H9 (cell line): Measurements from ENCODE around the gene COL17A1. TPM values are rescaled to one million over a fixed set of nuclear protein-coding genes. Genes with fewer than 3 reads are reported as not detected.

Experiments
- DNase-seq: peaks from one replicate; pipeline ENCODE4 v3.0.0-alpha.2; 2017
- H2AFZ ChIP-seq: one replicate; pipeline ENCODE4 v1.6.1; 2013; ENCODE audit warnings: mild to moderate bottlenecking, low read length, control low read depth, moderate library complexity
- H2AK5ac ChIP-seq: 2 replicates; pipeline ENCODE4 v1.6.1; 2013; ENCODE audit warnings: low read length, control low read depth, mixed read lengths; ENCODE audit not compliant: insufficient read length
- H2BK120ac ChIP-seq: one replicate; pipeline ENCODE4 v1.6.1; 2013; ENCODE audit warnings: low read depth, mild to moderate bottlenecking, low read length, control low read depth, inconsistent platforms; ENCODE audit not compliant: poor library complexity, severe bottlenecking
- H2BK12ac ChIP-seq: 2 replicates; pipeline ENCODE4 v1.6.1; 2013; ENCODE audit warnings: low read length, control low read depth, mixed read lengths, low read depth; ENCODE audit not compliant: insufficient read length
- H2BK15ac ChIP-seq: 2 replicates; pipeline ENCODE4 v1.6.1; 2013; ENCODE audit warnings: low read depth, low read length, control low read depth
- H2BK20ac ChIP-seq: one replicate; pipeline ENCODE4 v1.6.1; 2013; ENCODE audit warnings: low read depth, mild to moderate bottlenecking, low read length, control low read depth, inconsistent platforms; ENCODE audit not compliant: poor library complexity, severe bottlenecking
- H2BK5ac ChIP-seq: 2 replicates; pipeline ENCODE4 v1.6.1; 2013; ENCODE audit warnings: low read length, control low read depth, mixed read lengths; ENCODE audit not compliant: insufficient read length
- H3K14ac ChIP-seq: 2 replicates; pipeline ENCODE4 v1.6.1; 2013; ENCODE audit warnings: low read length, control low read depth; ENCODE audit not compliant: insufficient read depth
- H3K18ac ChIP-seq: 2 replicates; pipeline ENCODE4 v1.6.1; 2013; ENCODE audit warnings: low read depth, mild to moderate bottlenecking, mixed read lengths, low read length, control low read depth; ENCODE audit not compliant: insufficient read length
- H3K23ac ChIP-seq: 2 replicates; pipeline ENCODE4 v1.6.1; 2013; ENCODE audit warnings: low read length, control low read depth, mixed read lengths, low read depth; ENCODE audit not compliant: insufficient read length
- H3K23me2 ChIP-seq: 2 replicates; pipeline ENCODE4 v1.6.1; 2013; ENCODE audit warnings: low read depth, mild to moderate bottlenecking, mixed read lengths, low read length, control low read depth; ENCODE audit not compliant: insufficient read length, poor library complexity, severe bottlenecking
- H3K27ac ChIP-seq: 2 replicates; pipeline ENCODE4 v1.5.1; 2013; ENCODE audit warnings: low read length, control low read depth, mixed read lengths, low read depth; ENCODE audit not compliant: insufficient read length
- H3K27me3 ChIP-seq: 2 replicates; pipeline ENCODE4 v1.6.1; 2013; ENCODE audit warnings: low read length, control low read depth, inconsistent platforms; ENCODE audit not compliant: insufficient read depth
- H3K4ac ChIP-seq: 2 replicates; pipeline ENCODE4 v1.6.1; 2013; ENCODE audit warnings: low read depth, mild to moderate bottlenecking, control low read depth, inconsistent platforms, low read length, moderate library complexity
- H3K4me1 ChIP-seq: 2 replicates; pipeline ENCODE4 v1.6.1; 2013; ENCODE audit warnings: low read length, control low read depth, inconsistent platforms; ENCODE audit not compliant: insufficient read depth
- H3K4me2 ChIP-seq: 2 replicates; pipeline ENCODE4 v1.6.1; 2013; ENCODE audit warnings: low read length, control low read depth, mixed read lengths; ENCODE audit not compliant: insufficient read length, insufficient read depth
- H3K56ac ChIP-seq: 2 replicates; pipeline ENCODE4 v1.6.1; 2013; ENCODE audit warnings: low read depth, mild to moderate bottlenecking, mixed read lengths, low read length, control low read depth; ENCODE audit not compliant: insufficient read length
- H3K79me1 ChIP-seq: 2 replicates; pipeline ENCODE4 v1.6.1; 2013; ENCODE audit warnings: low read depth, mild to moderate bottlenecking, moderate library complexity, low read length, control low read depth, inconsistent platforms; ENCODE audit not compliant: insufficient read depth, poor library complexity, severe bottlenecking
- H3K79me2 ChIP-seq: 2 replicates; pipeline ENCODE4 v1.6.1; 2013; ENCODE audit warnings: low read length, control low read depth, inconsistent platforms; ENCODE audit not compliant: insufficient read depth
- H3K9ac ChIP-seq: 2 replicates; pipeline ENCODE4 v1.6.1; 2013; ENCODE audit warnings: low read length, control low read depth, mixed read lengths; ENCODE audit not compliant: insufficient read length; ENCODE audit errors: extremely low read depth
- H3K9me3 ChIP-seq: one replicate; pipeline ENCODE4 v1.6.1; 2013; ENCODE audit warnings: low read depth, low read length, inconsistent platforms; ENCODE audit not compliant: control insufficient read depth
- H3T11ph ChIP-seq: one replicate; pipeline ENCODE4 v1.6.1; 2013; ENCODE audit warnings: mild to moderate bottlenecking, low read length, control low read depth, inconsistent platforms
- H4K20me1 ChIP-seq: one replicate; pipeline ENCODE4 v1.6.1; 2013; ENCODE audit not compliant: control insufficient read depth, insufficient read length, insufficient read depth
- H4K5ac ChIP-seq: 2 replicates; pipeline ENCODE4 v1.6.1; 2013; ENCODE audit warnings: low read depth, mild to moderate bottlenecking, mixed read lengths, low read length, control low read depth; ENCODE audit not compliant: insufficient read length
- H4K8ac ChIP-seq: replicated peaks from 2 replicates; pipeline ENCODE4 v1.6.1; 2013; ENCODE audit warnings: low read length, control low read depth, mixed read lengths, low read depth; ENCODE audit not compliant: insufficient read length
- H4K91ac ChIP-seq: 2 replicates; pipeline ENCODE4 v1.6.1; 2013; ENCODE audit warnings: low read depth, mild to moderate bottlenecking, moderate library complexity, mixed read lengths, low read length, control low read depth; ENCODE audit not compliant: insufficient read length
- H3K27ac Mint-ChIP-seq, 3 experiments: 2 replicates in 2 of 3; 3 replicates in 1 of 3; pipeline ENCODE4 v1.8.0; 2020 to 2021; ENCODE audit warnings: mixed read lengths in 3 of 3, mild to moderate bottlenecking in 1 of 3, moderate library complexity in 1 of 3
- H3K27me3 Mint-ChIP-seq: 2 replicates; pipeline ENCODE4 v1.8.0; 2021; ENCODE audit warnings: low read depth, mild to moderate bottlenecking, moderate library complexity, mixed read lengths
- H3K36me3 Mint-ChIP-seq, 3 experiments: 2 replicates in 2 of 3; 3 replicates in 1 of 3; pipeline ENCODE4 v1.8.0; 2020 to 2021; ENCODE audit warnings: low read depth in 3 of 3, mixed read lengths in 3 of 3; ENCODE audit not compliant: insufficient read depth in 1 of 3
- H3K4me1 Mint-ChIP-seq, 2 experiments: 2 replicates each; pipeline ENCODE4 v1.8.0; 2020; ENCODE audit warnings: mixed read lengths in 2 of 2
- H3K4me3 Mint-ChIP-seq, 2 experiments: 2 replicates in 1 of 2; 3 replicates in 1 of 2; pipeline ENCODE4 v1.8.0; 2020 to 2021; ENCODE audit warnings: mild to moderate bottlenecking in 2 of 2, mixed read lengths in 2 of 2, moderate library complexity in 1 of 2
- H3K9me3 Mint-ChIP-seq, 2 experiments: 2 replicates in 1 of 2; 3 replicates in 1 of 2; pipeline ENCODE4 v1.8.0; 2020; ENCODE audit warnings: mild to moderate bottlenecking in 2 of 2, mixed read lengths in 2 of 2, moderate library complexity in 1 of 2
- WGBS: extraction: QIAGEN DNeasy Blood & Tissue Kit; methylation state at CpG from one replicate; pipeline ENCODE4 v1.1.7; 2013; ENCODE audit warnings: missing lambda C conversion rate, low lambda C conversion rate, mixed read lengths; ENCODE audit not compliant: insufficient read length; ENCODE audit errors: extremely low coverage; 5-methylcytosine and 5-hydroxymethylcytosine counted together
- total RNA-seq: library from RNA; stranded (reverse); gene quantifications from 2 replicates; pipeline ENCODE4 v1.2.1, GENCODE V29; 2021
- TF ChIP-seq, protein P1 (sequence below): fragments of 200-600 bp; sonication (generic); conservative IDR thresholded peaks from 3 replicates; pipeline ENCODE4 v1.8.0; 2021; ENCODE audit warnings: antibody characterized with exemption, mild to moderate bottlenecking

COL17A1 gene
- total RNA-seq, 1 experiment from 2014 or later, result 1.9 TPM

GRCh38 chr10:104076743-104077160 is 8.9 kb downstream of the COL17A1 start:
- H3K23me2 ChIP-seq, result no peaks in the 10 kb centered on the region
- WGBS, result no CpG with 5 or more reads among the region's 3 CpGs
- peak; percentile 58 for DNase-seq

More at GRCh38 chr10:104076743-104077160, 8.9 kb downstream of the COL17A1 start:
- no peak overlapping the region for H3K27ac Mint-ChIP-seq
- H3K4me1 Mint-ChIP-seq, result peaks cover 14 to 16% of the 10 kb centered on the region in 2 experiments
- H3K9me3 Mint-ChIP-seq, result no peaks in the 10 kb centered on the region
- Histone ChIP-seq H3K14ac (no peak overlapping the region), H4K5ac (no peak overlapping the region), H3K79me1 (no peaks in the 10 kb centered on the region), H4K8ac (no peak overlapping the region), H2AFZ (no peak overlapping the region), H3K9me3 (no peaks in the 10 kb centered on the region), H3K23ac (no peak overlapping the region), H3K79me2 (no peaks in the 10 kb centered on the region), H3K56ac (no peak overlapping the region), H2BK5ac (no peak overlapping the region), H3K4me1 (peaks cover 4% of the 10 kb centered on the region; the same call in 1 of the 2 replicates), H3K9ac (no peak overlapping the region), H2BK120ac (peak overlapping the region; percentile 82), H2BK12ac (no peak overlapping the region), H4K20me1 (no peaks in the 10 kb centered on the region), H3K4me2 (no peak overlapping the region), H3K27ac (no peak overlapping the region), H3K18ac (peak overlapping the region; percentile 72), H3K27me3 (no peaks in the 10 kb centered on the region), H3K4ac (no peak overlapping the region), H2BK20ac (no peak overlapping the region), H4K91ac (no peak overlapping the region), H2AK5ac (no peak overlapping the region), H3T11ph (no peak overlapping the region), H2BK15ac (no peak overlapping the region)
- no peaks in the 10 kb centered on the region for H3K36me3 Mint-ChIP-seq
- H3K27me3 Mint-ChIP-seq, result no peaks in the 10 kb centered on the region
- no peak overlapping the region for H3K4me3 Mint-ChIP-seq
- TF ChIP-seq, protein P1, sequence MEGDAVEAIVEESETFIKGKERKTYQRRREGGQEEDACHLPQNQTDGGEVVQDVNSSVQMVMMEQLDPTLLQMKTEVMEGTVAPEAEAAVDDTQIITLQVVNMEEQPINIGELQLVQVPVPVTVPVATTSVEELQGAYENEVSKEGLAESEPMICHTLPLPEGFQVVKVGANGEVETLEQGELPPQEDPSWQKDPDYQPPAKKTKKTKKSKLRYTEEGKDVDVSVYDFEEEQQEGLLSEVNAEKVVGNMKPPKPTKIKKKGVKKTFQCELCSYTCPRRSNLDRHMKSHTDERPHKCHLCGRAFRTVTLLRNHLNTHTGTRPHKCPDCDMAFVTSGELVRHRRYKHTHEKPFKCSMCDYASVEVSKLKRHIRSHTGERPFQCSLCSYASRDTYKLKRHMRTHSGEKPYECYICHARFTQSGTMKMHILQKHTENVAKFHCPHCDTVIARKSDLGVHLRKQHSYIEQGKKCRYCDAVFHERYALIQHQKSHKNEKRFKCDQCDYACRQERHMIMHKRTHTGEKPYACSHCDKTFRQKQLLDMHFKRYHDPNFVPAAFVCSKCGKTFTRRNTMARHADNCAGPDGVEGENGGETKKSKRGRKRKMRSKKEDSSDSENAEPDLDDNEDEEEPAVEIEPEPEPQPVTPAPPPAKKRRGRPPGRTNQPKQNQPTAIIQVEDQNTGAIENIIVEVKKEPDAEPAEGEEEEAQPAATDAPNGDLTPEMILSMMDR, result no peak
